GM18861 (cell line): ENCODE measurements around the gene TDRD6.
"Not testable (repeated sequence)": the region's sequence is repeated elsewhere in the genome, so short reads cannot be mapped to it uniquely, and the experiment has no call there.

ENCODE experiments used
- ATAC-seq: cut with Tn5 transposase; IDR thresholded peaks from one replicate; pipeline ENCODE4 v1.9.1; 2021; ENCODE audit not compliant: unreplicated experiment

TDRD6 gene

DNA sequence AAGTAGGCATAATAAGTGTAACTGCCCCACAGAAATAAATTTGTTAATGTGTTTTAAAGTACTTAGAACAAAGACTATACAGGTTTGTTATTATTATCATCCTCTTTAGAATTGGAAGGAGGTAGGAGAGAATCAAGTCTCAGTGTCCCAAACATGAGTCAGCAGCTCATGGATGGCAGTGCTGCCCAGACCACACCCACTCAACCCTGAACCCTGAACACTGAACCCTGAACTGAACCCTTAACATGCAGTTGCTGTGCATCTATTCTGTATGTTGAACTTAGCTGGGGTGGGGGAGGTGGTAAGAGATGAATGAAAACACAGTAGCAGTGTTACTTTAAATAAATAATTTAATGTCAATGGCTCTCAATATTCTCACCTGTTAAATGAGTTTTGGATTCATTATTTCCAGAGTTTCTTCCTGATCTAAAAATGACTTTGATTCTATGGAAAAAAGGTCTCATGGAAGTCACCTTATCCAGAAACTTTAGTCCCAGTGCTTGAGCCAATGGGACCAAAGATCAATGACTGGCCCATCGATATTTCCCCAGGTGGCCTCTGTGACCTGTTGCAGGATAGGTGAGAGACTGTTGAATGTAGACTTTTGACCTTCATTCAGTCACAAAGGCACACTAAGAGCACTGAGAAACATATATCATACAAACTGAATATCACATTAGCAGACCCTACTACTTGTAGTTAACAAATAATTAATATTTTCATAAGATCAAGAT, 55.9 kb downstream of the TDRD6 start:
- ATAC-seq = no peak

DNA sequence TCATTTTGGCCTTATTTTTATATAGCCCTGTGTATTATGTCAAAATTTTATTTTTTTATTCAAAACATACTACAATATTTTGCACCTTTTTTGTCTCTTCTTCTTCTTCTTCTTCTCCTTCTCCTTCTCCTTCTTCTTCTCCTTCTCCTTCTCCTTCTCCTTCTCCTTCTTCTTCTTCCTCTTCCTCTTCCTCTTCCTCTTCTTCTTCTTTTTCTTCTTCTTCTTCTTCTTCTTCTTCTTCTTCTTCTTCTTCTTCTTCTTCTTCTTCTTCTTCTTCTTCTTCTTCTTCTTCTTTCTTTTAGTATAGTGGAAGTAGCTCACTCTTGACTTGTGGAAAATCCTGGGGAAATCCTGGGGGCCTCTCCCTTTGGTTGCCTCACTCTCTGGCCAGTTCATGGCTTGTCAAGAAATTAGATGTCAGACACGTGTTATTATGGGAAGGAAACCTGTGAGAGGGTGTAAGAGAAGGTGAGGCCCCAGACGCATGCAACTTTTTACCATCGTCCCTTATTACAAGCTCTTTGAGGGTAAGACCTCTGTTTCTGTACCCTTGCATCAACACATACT, 56.6 kb downstream of the TDRD6 start:
- ATAC-seq = not testable (repeated sequence)

GRCh38 chr6:46745973-46746372, 58.3 kb downstream of the TDRD6 start:
- no peak for ATAC-seq

- ATAC-seq = no peak
Measured at GRCh38 chr6:46746696-46747095, 59.0 kb downstream of the TDRD6 start, which contains the start of gene ANKRD66. ANKRD66 (plus strand) TSS chr6:46746933; CDS start chr6:46751949, 5,016 bp downstream.

DNA sequence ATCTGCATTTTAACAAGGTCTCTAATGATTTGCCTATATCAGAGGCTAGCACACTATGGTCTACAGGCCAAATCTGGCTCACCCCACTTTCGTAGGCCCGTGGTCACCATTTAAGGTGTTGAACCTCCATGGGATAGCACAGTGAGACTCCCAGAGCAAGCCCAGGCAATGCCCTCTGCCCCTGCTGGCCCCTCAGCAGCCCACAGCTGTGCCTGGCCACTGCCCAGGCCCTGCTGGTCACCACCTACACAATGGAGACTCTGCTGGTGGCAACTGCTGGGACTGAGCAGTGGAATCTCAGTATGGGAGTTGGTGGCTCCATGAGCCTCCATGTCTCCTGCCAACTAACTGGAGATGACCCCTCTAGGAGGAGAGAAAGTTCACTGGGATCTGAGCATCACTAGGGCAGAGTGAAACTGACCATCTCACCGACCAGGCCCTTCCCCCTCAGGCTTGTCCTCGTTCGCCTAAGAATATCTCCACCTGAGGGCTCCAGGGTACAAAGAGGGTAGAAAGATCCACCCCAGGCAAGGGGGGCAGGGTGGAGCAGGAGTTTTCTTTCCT, 61.3 kb downstream of the TDRD6 start:
- ATAC-seq = no peak

- no peak for ATAC-seq
Measured at GRCh38 chr6:46749731-46750130, 62.0 kb downstream of the TDRD6 start.

DNA sequence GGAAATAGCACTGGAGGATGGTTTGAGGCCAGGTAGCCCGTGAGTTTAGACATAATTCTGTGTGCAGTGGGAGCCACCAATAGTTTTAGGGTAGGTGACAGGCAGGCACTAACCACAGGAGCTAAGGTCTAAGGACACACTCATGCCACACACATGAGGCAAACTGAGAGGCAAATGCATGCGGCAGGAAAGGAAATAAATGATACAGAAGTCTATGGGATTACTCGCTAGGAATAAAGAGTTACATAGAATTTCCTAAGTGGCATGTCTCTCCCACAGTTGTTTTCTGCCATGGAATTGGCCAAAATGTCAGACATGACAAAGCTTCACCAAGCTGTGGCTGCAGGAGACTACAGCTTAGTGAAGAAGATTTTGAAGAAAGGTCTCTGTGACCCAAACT, 64.0 kb downstream of the TDRD6 start:
- no peak for ATAC-seq
